Activated CD4-positive, alpha-beta memory T cell treated with anti-CD3 and anti-CD28 coated beads for 36 hours (primary cell): ENCODE measurements around the gene NSF. TPM values are rescaled to one million over a fixed set of nuclear protein-coding genes. Genes with fewer than 3 reads are reported as not detected.

Experiments
- CTCF ChIA-PET: fragments of 350-600 bp; sonication (Branson Sonifier 250); formaldehyde crosslinking; loops from one replicate; lab custom pipeline; 2021; ENCODE audit warnings: antibody characterized with exemption, inconsistent platforms; lab: Charles Lee
- POLR2A ChIA-PET: fragments of 350-600 bp; sonication (Branson Sonifier 250); formaldehyde crosslinking; loops from one replicate; lab custom pipeline; 2021; ENCODE audit warnings: antibody characterized with exemption; lab: Charles Lee
- DNase-seq: peaks from one replicate; pipeline ENCODE4 v3.0.0-alpha.2; 2020
- H3K27ac Mint-ChIP-seq: one replicate; pipeline ENCODE4 v1.8.0; 2021; ENCODE audit warnings: mixed read lengths
- H3K27me3 Mint-ChIP-seq: one replicate; pipeline ENCODE4 v1.8.0; 2021; ENCODE audit warnings: mixed read lengths
- H3K36me3 Mint-ChIP-seq: one replicate; pipeline ENCODE4 v1.8.0; 2021; ENCODE audit warnings: mixed read lengths
- H3K4me1 Mint-ChIP-seq: one replicate; pipeline ENCODE4 v1.8.0; 2021; ENCODE audit warnings: low read depth, mixed read lengths
- H3K4me3 Mint-ChIP-seq: one replicate; pipeline ENCODE4 v1.8.0; 2021; ENCODE audit warnings: mild to moderate bottlenecking, mixed read lengths
- H3K9me3 Mint-ChIP-seq: one replicate; pipeline ENCODE4 v1.8.0; 2021; ENCODE audit warnings: mixed read lengths
- intact Hi-C: fragments of 100-400 bp; cut with micrococcal nuclease; formaldehyde crosslinking; loops from one replicate; pipeline ENCODE4 v1.15.1; 2023
- total RNA-seq, 2 experiments: library from RNA; stranded (reverse); gene quantifications; one replicate each; pipeline ENCODE4 v1.2.3, GENCODE V29; 2021

Gene NSF
- total RNA-seq, 2 experiments from 2014 or later: 27.3 to 30.8 TPM

GRCh38 chr17:46732160-46732559, 141.7 kb downstream of the NSF start:
- Mint-ChIP-seq H3K4me1 (no peaks in the 10 kb centered on the region), H3K4me3 (no peak overlapping the region), H3K9me3 (no peaks in the 10 kb centered on the region), H3K27ac (no peak overlapping the region), H3K36me3 (peaks cover 4% of the 10 kb centered on the region), H3K27me3 (no peaks in the 10 kb centered on the region)
- DNase-seq: no peak
- intact Hi-C loops: no loop called here
- ChIA-PET CTCF (no interaction called here), POLR2A (no interaction called here)

GRCh38 chr17:46732754-46733398, 142.4 kb downstream of the NSF start:
- no peaks in the 10 kb centered on the region for H3K9me3 Mint-ChIP-seq
- peaks cover 6% of the 10 kb centered on the region for H3K36me3 Mint-ChIP-seq
- ChIA-PET CTCF (no interaction called here), POLR2A (no interaction called here)
- no peak overlapping the region for H3K4me3 Mint-ChIP-seq
- DNase-seq: no peak
- H3K27me3 Mint-ChIP-seq: no peaks in the 10 kb centered on the region
- intact Hi-C loops: no loop called here
- no peak overlapping the region for H3K27ac Mint-ChIP-seq
- H3K4me1 Mint-ChIP-seq: no peaks in the 10 kb centered on the region

- ChIA-PET POLR2A (no interaction called here), CTCF (no interaction called here)
- Mint-ChIP-seq H3K36me3 (peaks cover 6% of the 10 kb centered on the region), H3K27ac (no peak overlapping the region), H3K4me1 (no peaks in the 10 kb centered on the region), H3K4me3 (no peak overlapping the region), H3K27me3 (no peaks in the 10 kb centered on the region), H3K9me3 (no peaks in the 10 kb centered on the region)
- DNase-seq: no peak
- intact Hi-C loops: no loop called here
Observed at GRCh38 chr17:46733837-46734475, 143.5 kb downstream of the NSF start.

GRCh38 chr17:46736100-46736499, 145.6 kb downstream of the NSF start:
- DNase-seq: no peak
- intact Hi-C loops: no loop called here
- H3K27me3 Mint-ChIP-seq: no peaks in the 10 kb centered on the region
- H3K4me1 Mint-ChIP-seq: no peaks in the 10 kb centered on the region
- CTCF ChIA-PET: no interaction called here
- H3K4me3 Mint-ChIP-seq: no peak overlapping the region
- H3K27ac Mint-ChIP-seq: no peak overlapping the region
- no peaks in the 10 kb centered on the region for H3K9me3 Mint-ChIP-seq
- peaks cover 5% of the 10 kb centered on the region for H3K36me3 Mint-ChIP-seq
- POLR2A ChIA-PET: no interaction called here

- intact Hi-C loops: no loop called here
- Mint-ChIP-seq H3K27me3 (no peaks in the 10 kb centered on the region), H3K36me3 (peaks cover 2% of the 10 kb centered on the region), H3K9me3 (no peaks in the 10 kb centered on the region), H3K4me1 (no peaks in the 10 kb centered on the region), H3K4me3 (no peak overlapping the region), H3K27ac (no peak overlapping the region)
- no peak for DNase-seq
- ChIA-PET CTCF (no interaction called here), POLR2A (no interaction called here)
Observed at GRCh38 chr17:46737326-46737725, 146.9 kb downstream of the NSF start.

- intact Hi-C loops: no loop called here
- H3K4me1 Mint-ChIP-seq: no peaks in the 10 kb centered on the region
- no peak overlapping the region for H3K27ac Mint-ChIP-seq
- peaks cover 2% of the 10 kb centered on the region for H3K36me3 Mint-ChIP-seq
- DNase-seq: no peak
- no peaks in the 10 kb centered on the region for H3K27me3 Mint-ChIP-seq
- ChIA-PET POLR2A (no interaction called here), CTCF (no interaction called here)
- no peak overlapping the region for H3K4me3 Mint-ChIP-seq
- no peaks in the 10 kb centered on the region for H3K9me3 Mint-ChIP-seq
Observed at GRCh38 chr17:46738544-46738943, 148.1 kb downstream of the NSF start.

GRCh38 chr17:46739982-46740381, 149.5 kb downstream of the NSF start:
- ChIA-PET CTCF (no interaction called here), POLR2A (no interaction called here)
- no peaks in the 10 kb centered on the region for H3K4me1 Mint-ChIP-seq
- intact Hi-C loops: no loop called here
- no peaks in the 10 kb centered on the region for H3K9me3 Mint-ChIP-seq
- no peak for DNase-seq
- no peak overlapping the region for H3K4me3 Mint-ChIP-seq
- no peaks in the 10 kb centered on the region for H3K27me3 Mint-ChIP-seq
- H3K36me3 Mint-ChIP-seq: peaks cover 2% of the 10 kb centered on the region
- H3K27ac Mint-ChIP-seq: no peak overlapping the region

- POLR2A ChIA-PET: no interaction called here
- Mint-ChIP-seq H3K36me3 (peaks cover 2% of the 10 kb centered on the region), H3K4me3 (no peak overlapping the region), H3K27ac (no peak overlapping the region), H3K27me3 (no peaks in the 10 kb centered on the region), H3K4me1 (no peaks in the 10 kb centered on the region), H3K9me3 (no peaks in the 10 kb centered on the region)
- DNase-seq: no peak
- CTCF ChIA-PET: no interaction called here
- intact Hi-C loops: no loop called here
Observed at GRCh38 chr17:46741122-46741730, 150.8 kb downstream of the NSF start.

- H3K9me3 Mint-ChIP-seq: no peaks in the 10 kb centered on the region
- DNase-seq: peak; percentile 17
- no peak overlapping the region for H3K27ac Mint-ChIP-seq
- ChIA-PET POLR2A (no interaction called here), CTCF (no interaction called here)
- no peak overlapping the region for H3K4me3 Mint-ChIP-seq
- no peaks in the 10 kb centered on the region for H3K27me3 Mint-ChIP-seq
- H3K4me1 Mint-ChIP-seq: no peaks in the 10 kb centered on the region
- intact Hi-C loops: no loop called here
- H3K36me3 Mint-ChIP-seq: no peaks in the 10 kb centered on the region
Observed at GRCh38 chr17:46742565-46743270, 152.2 kb downstream of the NSF start.

GRCh38 chr17:46744441-46744840, 154.0 kb downstream of the NSF start:
- H3K4me1 Mint-ChIP-seq: no peaks in the 10 kb centered on the region
- H3K27ac Mint-ChIP-seq: no peak overlapping the region
- ChIA-PET POLR2A (no interaction called here), CTCF (interaction anchor here (1.5 kb wide), 1 partner anchor 91 kb away, joined by 3 read pairs; no protein-coding TSS in a partner anchor)
- no peaks in the 10 kb centered on the region for H3K36me3 Mint-ChIP-seq
- DNase-seq: no peak
- H3K27me3 Mint-ChIP-seq: no peaks in the 10 kb centered on the region
- H3K9me3 Mint-ChIP-seq: no peaks in the 10 kb centered on the region
- intact Hi-C loops: no loop called here
- no peak overlapping the region for H3K4me3 Mint-ChIP-seq

GRCh38 chr17:46745376-46745775, 154.9 kb downstream of the NSF start:
- Mint-ChIP-seq H3K9me3 (no peaks in the 10 kb centered on the region), H3K4me3 (no peak overlapping the region), H3K36me3 (no peaks in the 10 kb centered on the region), H3K27me3 (no peaks in the 10 kb centered on the region), H3K27ac (no peak overlapping the region), H3K4me1 (no peaks in the 10 kb centered on the region)
- DNase-seq: no peak
- CTCF ChIA-PET: interaction anchor here (1.5 kb wide), 1 partner anchor 90 kb away, joined by 3 read pairs; no protein-coding TSS in a partner anchor
- POLR2A ChIA-PET: no interaction called here
- intact Hi-C loops: no loop called here

GRCh38 chr17:46751425-46751824, 161.0 kb downstream of the NSF start:
- Mint-ChIP-seq H3K36me3 (peaks cover 5% of the 10 kb centered on the region), H3K9me3 (no peaks in the 10 kb centered on the region), H3K27me3 (no peaks in the 10 kb centered on the region), H3K4me1 (no peaks in the 10 kb centered on the region), H3K4me3 (no peak overlapping the region), H3K27ac (no peak overlapping the region)
- intact Hi-C loops: no loop called here
- ChIA-PET CTCF (no interaction called here), POLR2A (no interaction called here)
- no peak for DNase-seq
